Activated T-helper 2 cell treated with anti-CD3 and anti-CD28 coated beads, Interferon-gamma antibody, Interleukin-2, Interleukin-4, amounts not matched to agents 10 μg/mL and 5 μg/mL and 100 μg/mL, durations not matched to agents 14 hours and 24 hours and 36 hours (primary cell): ENCODE data around the gene PIBF1. TPM values are rescaled to one million over a fixed set of nuclear protein-coding genes. Genes with fewer than 3 reads are reported as not detected.

Experiments used
- DNase-seq: peaks from one replicate; pipeline ENCODE4 v3.0.0; 2021; ENCODE audit warnings: low spot score
- H3K27ac Mint-ChIP-seq: one replicate; pipeline ENCODE4 v1.8.0; 2021; ENCODE audit warnings: mixed read lengths
- H3K27me3 Mint-ChIP-seq: one replicate; pipeline ENCODE4 v1.8.0; 2021; ENCODE audit warnings: low read depth, mixed read lengths
- H3K36me3 Mint-ChIP-seq: one replicate; pipeline ENCODE4 v1.8.0; 2021; ENCODE audit warnings: low read depth, mixed read lengths
- H3K4me1 Mint-ChIP-seq: one replicate; pipeline ENCODE4 v1.8.0; 2021; ENCODE audit warnings: low read depth, mixed read lengths
- H3K4me3 Mint-ChIP-seq: one replicate; pipeline ENCODE4 v1.8.0; 2021; ENCODE audit warnings: low read depth, mild to moderate bottlenecking, moderate library complexity, mixed read lengths
- H3K9me3 Mint-ChIP-seq: one replicate; pipeline ENCODE4 v1.8.0; 2021; ENCODE audit warnings: mixed read lengths
- intact Hi-C: fragments of 100-400 bp; cut with micrococcal nuclease; formaldehyde crosslinking; loops from one replicate; pipeline ENCODE4 v1.15.1; 2023
- total RNA-seq: library from RNA; stranded (reverse); gene quantifications from 2 replicates; pipeline ENCODE4 v1.2.3, GENCODE V29; 2022

Gene PIBF1
- total RNA-seq, 1 donor from 2014 or later = 22.1 TPM

GRCh38 chr13:73061876-73062275 lies 279.9 kb downstream of the PIBF1 start:
- Mint-ChIP-seq H3K27me3 (peaks cover 46% of the 10 kb centered on the region), H3K4me1 (peaks cover 12% of the 10 kb centered on the region), H3K36me3 (peaks cover 6% of the 10 kb centered on the region), H3K27ac (no peak overlapping the region), H3K9me3 (no peaks in the 10 kb centered on the region), H3K4me3 (no peak overlapping the region)
- no peak for DNase-seq
- intact Hi-C loops = no loop called here

DNA sequence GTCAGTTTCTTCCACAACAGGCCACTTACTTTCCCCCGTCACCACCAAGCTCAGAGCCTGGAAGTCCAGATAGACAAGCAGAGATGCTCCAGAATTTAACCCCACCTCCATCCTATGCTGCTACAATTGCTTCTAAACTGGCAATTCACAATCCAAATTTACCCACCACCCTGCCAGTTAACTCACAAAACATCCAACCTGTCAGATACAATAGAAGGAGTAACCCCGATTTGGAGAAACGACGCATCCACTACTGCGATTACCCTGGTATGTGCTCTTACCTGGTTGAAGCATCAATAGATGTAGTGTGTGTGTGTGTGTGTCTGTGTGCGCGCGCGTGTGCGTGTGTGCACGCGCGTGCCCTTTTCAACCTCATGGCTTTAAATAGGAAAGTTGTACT lies 280.5 kb downstream of the PIBF1 start:
- intact Hi-C loops = no loop called here
- no peak for DNase-seq
- no peaks in the 10 kb centered on the region for H3K9me3 Mint-ChIP-seq
- peaks cover 41% of the 10 kb centered on the region for H3K27me3 Mint-ChIP-seq
- H3K27ac Mint-ChIP-seq = no peak overlapping the region
- peaks cover 12% of the 10 kb centered on the region for H3K4me1 Mint-ChIP-seq
- H3K36me3 Mint-ChIP-seq = peaks cover 6% of the 10 kb centered on the region
- H3K4me3 Mint-ChIP-seq = no peak overlapping the region

GRCh38 chr13:73063166-73063565 lies 281.2 kb downstream of the PIBF1 start:
- Mint-ChIP-seq H3K4me3 (no peak overlapping the region), H3K4me1 (peaks cover 10% of the 10 kb centered on the region), H3K9me3 (no peaks in the 10 kb centered on the region), H3K27me3 (peaks cover 34% of the 10 kb centered on the region), H3K27ac (no peak overlapping the region), H3K36me3 (peaks cover 6% of the 10 kb centered on the region)
- intact Hi-C loops = no loop called here
- no peak for DNase-seq

GRCh38 chr13:73065036-73065435 lies 283.1 kb downstream of the PIBF1 start:
- H3K36me3 Mint-ChIP-seq = peaks cover 6% of the 10 kb centered on the region
- no peak for DNase-seq
- H3K4me3 Mint-ChIP-seq = no peak overlapping the region
- intact Hi-C loops = no loop called here
- H3K27me3 Mint-ChIP-seq = peaks cover 27% of the 10 kb centered on the region
- peaks cover 5% of the 10 kb centered on the region for H3K4me1 Mint-ChIP-seq
- H3K9me3 Mint-ChIP-seq = no peaks in the 10 kb centered on the region
- no peak overlapping the region for H3K27ac Mint-ChIP-seq

GRCh38 chr13:73065665-73066340 lies 283.9 kb downstream of the PIBF1 start:
- Mint-ChIP-seq H3K36me3 (peaks cover 6% of the 10 kb centered on the region), H3K27ac (no peak overlapping the region), H3K4me3 (no peak overlapping the region), H3K4me1 (peaks cover under 1% of the 10 kb centered on the region), H3K27me3 (peaks cover 22% of the 10 kb centered on the region), H3K9me3 (no peaks in the 10 kb centered on the region)
- DNase-seq = no peak
- intact Hi-C loops = no loop called here

Other genes starting within 250 kb of the PIBF1 start
- 20.9 and 21.1 TPM in 2 replicates for gene MZT1, start 54.5 kb upstream of the PIBF1 start, total RNA-seq
- 18.3 and 18.4 TPM in 2 replicates for gene BORA, start 54.2 kb upstream of the PIBF1 start, total RNA-seq
- 45.0 and 48.6 TPM in 2 replicates for gene DIS3, start 233 bp upstream of the PIBF1 start, total RNA-seq